Stimulated activated CD8-positive, alpha-beta memory T cell treated with anti-CD3 and anti-CD28 coated beads, Interleukin-7, amount 100 ng/mL, for 48 hours (primary cell): ENCODE measurements around the gene MCTP1.

Source experiments
- DNase-seq, 2 donors: peaks; one replicate each; pipeline ENCODE4 v3.0.0-alpha.2; 2020; ENCODE audit warnings: low read depth in 1 of 2; ENCODE audit errors: extremely low read depth in 1 of 2

Gene MCTP1

DNA sequence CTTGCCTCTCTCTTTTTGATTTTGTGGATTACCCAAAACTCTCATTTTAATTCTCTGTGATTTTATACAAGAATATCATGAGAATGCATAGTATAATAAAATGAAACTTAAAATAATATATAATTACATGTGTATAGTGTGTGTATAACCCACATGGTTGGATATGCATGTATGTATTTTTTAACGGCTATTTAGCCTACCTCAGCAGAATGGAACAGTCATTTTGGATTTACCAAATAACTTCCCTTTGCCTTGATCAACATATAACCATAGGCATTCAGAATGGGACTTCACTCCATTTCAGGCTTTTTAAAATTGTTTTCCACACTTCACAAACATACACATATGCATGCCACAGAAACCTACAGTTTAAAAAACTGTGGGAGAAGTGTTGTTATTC lies 505.2 kb downstream of the MCTP1 start:
- DNase-seq: no peak

DNA sequence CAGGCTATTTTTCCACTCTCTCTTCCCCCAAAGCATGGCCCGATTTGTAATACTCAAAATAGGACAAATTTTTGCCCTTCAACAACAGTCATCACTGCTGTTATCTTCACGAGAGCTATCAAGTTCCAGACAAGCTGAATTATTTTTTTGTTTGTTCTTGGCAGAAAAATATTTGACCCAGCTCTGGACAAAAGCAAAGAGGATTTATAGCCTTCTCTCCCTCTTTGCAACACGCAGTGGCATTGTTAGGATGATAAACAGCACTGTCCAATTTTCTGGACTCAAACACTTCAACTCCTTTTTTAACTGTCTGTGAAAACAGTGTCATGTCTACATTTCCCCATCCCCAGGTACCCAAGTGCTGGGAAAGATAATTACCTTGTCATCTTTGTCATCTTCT lies 506.2 kb downstream of the MCTP1 start:
- no peak for DNase-seq

DNA sequence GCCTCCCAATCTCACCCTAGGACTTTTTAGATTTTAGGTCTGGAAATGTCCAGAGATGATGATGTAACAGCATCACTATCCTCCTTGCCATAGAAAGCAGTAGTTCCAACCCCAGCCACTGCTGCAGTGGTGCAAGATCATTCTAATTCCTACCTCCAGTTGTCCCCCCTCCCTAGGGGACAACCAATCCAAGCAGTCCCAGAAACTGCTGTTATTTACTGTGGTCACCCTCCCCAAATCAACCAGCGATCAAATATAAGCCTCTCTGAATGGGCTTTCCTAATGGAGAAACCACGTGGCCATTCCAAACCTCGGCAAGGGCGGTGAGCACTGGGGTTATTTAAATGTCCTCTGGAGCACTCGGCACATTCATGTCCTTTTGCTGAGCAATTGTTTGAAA lies 506.6 kb downstream of the MCTP1 start:
- DNase-seq: no peak

DNA sequence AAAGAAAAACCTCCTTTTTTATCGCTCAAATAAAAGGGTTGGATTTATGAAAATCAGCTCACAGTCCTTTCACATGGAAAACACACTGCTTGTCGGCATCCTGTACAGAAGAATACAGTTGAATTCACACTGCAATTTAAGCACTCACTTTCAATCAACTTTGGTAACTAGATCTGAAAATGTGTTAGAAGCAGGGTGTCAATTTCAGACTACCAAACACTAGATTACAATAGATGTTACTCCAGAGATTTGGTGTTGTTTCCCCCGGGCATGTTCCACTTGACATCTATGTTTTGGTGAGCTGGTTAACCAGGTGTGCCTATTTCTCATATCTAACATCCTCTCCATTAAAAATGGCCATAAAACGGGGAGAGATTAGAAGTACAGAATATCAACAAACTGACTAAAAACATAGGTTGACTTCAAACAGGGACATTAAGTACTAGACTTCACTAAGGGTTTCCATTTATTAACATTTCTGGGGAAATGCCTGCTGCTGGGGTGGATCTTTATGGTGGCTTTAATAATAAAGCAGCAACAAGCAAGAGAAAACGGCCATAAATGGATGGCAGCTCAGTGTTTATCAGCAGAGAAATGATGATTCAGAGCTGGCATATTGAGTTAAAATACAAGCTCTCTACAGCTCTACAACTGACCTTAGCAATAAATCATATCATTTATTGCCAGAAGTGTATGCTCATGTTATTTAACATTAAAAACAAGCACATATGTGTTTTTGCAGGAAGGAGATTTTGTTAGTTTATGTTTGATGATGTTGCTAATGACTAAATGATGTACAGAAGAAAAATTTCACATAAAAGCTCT lies 507.6 kb downstream of the MCTP1 start:
- DNase-seq: no peak

DNA sequence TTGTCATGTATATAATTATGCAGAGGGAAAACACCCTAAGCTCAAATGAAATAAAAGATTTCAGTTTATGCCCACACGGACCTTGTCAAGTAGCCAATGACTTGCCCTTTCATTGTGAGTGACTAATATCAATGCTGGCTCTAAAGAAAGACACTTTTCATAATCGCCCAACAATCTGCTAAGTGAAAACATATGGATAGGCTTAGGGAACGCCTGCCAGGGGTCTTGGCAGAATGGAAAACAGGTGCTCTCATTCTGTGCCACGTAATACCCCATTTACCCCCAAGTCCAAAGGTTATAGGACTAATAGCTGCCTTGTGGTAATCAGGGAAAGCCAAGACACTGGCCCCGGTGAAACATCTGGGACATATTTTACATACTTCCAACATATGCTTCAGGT lies 508.7 kb downstream of the MCTP1 start:
- no peak for DNase-seq

DNA sequence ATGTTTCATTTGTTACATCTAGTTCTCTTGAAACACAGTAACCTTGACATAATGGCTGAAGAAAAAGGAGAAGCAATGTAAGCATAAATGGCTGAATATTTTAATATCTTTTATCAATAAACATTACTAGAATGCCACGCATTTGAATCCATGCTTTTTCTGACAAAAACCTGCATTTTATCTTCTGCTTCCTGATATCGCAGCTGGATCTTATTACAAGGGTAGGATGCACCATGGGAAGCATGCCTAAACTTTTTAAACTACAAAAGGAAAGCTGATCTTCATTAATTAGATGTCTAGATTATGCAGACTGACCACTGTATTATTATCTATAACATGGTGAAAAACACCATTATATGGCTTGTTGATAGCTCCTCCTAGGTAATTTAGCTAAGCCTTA lies 509.8 kb downstream of the MCTP1 start:
- no peak for DNase-seq

DNA sequence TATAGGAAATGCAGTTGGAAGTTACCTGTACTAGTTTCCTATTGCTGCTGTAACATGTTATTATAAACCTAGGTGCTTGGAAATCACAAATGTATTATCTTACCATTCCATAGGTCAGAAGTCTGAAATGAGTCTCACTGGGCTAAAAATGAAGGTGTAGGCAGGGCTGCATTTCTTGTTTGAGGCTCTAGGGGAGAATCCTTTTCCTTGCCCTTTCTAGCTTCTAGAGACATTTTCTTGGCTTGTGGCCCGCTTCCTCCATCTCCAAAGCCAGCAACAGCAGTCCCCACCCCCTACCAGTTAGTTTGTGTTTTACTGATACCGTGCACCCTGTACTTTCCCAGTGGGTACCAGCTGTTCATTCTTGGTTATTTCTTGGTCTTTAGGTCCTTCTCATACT lies 513.2 kb downstream of the MCTP1 start:
- DNase-seq: no peak

DNA sequence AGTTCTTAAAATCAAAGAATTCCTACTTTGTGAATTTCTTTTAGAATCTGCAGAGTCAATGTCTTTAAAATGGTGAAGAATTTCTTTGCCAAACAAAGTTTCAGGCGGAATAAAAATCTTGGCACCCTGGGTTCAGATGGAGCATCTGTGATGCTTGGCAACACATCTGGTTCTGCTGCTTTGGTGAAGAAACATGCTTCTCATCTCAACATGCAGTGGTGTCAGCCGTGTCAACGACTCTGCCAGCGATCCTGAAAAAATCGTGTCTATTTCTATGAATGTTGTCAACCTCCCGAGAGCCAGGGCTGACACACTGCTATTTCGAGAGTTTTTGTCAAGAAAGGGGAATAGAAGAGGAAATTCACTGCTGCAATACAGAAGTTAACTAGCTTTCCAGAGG lies 514.9 kb downstream of the MCTP1 start:
- DNase-seq: no peak

DNA sequence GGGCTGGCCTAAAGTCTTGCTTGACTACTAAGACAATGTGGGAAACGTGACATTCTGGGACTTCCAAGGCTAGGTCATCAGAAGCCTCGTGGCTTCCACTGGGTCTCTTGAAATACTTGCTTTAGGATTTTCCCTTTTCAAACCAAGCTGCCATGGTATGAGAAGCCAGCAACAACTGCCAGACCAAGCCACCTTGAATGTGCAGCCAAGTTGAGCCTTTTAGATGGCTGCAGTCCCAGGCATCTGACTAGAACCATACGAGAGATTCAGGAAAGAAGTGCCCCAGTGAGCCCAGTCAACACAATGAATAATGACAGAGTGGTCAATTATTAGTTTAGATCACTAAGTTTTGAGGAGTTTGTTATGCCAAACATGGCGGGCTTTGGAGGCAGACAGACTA lies 523.1 kb downstream of the MCTP1 start:
- no peak for DNase-seq

DNA sequence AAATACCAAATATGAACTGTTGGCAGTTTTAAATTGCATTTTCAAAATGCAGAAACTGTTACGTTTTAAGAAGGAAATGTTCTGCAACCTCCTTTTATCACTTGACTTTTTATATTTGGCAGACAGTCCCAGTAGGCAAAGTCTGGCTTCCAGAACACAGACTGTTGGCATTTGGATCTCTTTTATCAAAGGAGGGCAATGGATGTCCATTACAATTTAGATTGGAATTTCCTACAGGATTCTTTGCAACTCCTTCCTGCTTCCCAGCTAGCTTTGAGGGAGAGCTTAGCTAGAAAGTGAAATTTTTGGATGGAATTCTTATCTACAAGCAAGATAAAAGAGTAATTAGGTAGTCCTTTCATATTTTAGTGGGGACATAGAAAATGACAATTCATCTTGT lies 523.8 kb downstream of the MCTP1 start:
- DNase-seq: no peak

DNA sequence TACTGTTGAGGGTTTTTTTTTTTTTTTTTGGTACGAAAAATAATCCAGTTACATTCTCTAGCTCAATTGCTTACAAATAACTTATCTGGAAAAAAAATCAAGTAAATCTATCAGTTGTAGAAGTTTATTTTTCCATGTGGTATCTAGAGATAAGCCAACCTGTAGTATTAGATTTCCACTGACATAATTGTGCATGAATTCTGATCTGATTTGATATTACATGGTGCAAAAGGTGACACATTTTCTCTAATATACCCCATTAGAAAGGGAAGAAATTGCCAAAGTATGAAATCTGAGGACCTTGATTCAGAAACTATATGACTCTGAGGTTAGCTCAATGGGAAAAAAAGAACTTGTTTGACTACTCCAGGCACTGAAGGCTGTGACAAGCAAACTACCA lies 524.9 kb downstream of the MCTP1 start:
- DNase-seq: no peak

DNA sequence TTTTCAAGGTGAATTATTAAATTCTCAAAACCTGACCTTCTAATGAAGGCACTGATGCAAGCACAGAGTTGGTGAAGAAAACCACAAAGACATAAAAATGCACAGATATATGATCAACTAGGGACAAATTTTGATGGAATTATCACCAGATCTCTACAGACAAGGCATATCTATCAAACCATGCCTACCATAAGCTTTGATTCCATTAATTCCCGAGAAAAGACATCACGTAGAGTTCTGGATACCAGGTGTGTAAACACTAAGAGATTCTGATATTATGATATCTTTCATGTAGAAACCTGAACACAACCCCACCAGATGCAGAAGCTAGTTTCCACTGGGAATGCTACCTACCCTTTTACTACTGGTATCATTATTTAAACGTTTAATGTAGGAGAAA lies 525.9 kb downstream of the MCTP1 start:
- no peak for DNase-seq

DNA sequence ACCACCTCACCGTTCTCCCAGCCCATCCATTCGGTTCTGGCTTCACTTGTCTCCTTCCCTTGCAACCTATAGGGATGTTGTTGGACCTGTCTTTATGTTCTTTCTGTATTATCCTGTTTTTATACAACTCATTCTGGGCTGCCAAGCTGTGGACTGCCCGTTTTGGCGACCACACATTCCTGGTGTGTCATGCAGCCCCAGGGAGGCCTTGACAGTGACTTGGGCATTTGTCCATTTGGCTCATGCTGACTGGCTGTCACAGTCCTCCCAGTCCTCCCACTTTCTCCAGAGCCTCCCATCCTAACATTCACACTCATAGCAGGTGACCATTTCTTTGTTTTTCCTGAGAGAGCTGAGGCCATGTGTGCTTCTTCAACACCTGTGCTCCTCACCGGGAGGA lies 530.1 kb downstream of the MCTP1 start:
- no peak for DNase-seq

DNA sequence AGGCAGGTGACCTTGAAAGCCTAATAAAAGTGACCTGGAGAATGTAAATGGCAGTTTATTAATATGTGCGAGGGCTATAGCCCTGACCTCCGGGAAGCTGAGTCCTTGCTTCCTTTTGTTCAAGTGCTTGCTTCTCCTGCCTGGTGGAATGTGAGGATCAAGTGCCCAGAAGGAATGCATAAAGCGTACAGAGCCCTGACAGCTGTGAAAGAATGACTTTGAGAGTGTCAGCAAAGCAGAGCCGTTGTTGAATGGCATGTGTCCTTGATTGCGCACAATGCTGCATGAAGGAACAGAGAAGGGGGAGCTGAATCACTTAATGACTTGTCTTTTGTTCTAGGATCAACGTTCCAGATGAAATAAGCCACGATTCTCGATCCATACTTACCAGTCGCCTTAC lies 533.4 kb downstream of the MCTP1 start:
- no peak for DNase-seq

DNA sequence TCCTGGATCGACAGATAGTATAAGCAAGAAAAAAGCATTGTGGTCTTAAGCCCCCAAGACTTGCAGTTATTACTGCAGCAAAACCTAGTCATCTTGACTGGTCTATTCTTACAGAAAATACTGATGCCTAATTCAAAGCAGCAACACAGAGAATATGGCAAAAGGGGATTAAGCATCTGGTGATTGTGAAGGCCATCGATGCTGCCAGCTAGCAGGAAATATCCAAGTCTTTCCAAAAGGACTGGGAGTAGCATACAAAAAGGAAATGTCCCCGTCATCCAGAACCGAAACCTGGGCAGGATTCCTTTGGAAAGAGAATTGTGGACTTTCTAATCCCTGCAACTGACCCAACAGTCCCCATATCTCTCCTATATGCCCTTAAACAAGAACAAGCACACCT lies 534.2 kb downstream of the MCTP1 start:
- DNase-seq: no peak

DNA sequence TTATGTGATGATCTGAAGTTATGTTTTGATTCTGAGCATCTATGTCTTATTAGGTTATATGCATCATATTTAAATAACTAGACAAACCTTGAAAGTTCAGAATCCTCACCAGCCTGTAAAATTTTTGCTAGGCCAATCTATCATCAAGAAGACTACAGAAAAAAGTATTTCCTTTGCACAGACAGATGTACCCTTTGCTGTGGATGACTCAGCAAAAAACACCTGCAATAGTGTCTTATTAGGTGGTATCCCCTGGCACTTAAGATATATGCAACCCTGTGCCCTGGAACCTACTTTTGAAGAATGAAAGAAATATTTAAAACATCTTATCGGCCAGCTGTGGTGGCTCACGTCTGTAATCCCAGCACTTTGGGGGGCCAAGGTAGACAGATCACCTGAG lies 535.9 kb downstream of the MCTP1 start:
- no peak for DNase-seq

DNA sequence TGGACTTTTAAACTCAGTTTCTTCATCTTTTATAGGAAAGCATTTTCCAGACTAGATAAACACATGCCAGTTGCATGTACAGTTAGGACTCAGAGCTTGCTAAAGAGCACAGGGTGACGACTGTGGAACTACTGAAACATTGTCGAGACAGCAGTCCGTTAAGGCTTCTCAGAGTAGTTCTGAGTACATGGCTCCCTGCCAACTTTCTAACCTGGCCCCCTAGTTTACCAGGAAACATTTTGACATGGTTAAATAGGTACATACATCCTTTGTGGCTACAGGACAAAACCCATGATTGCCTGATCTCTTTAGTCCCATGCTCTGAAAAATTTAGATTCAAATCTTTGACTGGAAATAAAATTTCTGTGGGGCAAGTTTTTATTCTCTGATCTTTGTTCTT lies 536.7 kb downstream of the MCTP1 start:
- no peak for DNase-seq

DNA sequence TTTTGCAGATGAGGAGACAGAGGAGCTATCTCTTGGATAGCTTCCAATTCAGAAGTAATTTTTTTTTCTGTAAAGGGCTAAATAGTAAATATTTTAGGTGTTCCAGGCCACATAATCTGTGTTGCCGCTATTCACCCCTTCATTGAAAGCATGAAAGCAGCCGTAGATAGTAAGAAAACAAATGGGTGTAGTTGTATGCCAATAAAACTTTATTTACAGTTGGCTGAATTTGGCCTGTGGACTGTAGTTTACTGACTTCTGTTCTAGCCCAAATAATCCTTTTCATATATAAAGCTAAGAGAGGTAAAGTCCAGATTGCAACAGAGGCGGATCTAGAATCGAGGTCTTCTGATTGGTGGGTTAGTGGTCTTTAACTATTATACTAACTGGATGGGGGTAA lies 537.5 kb downstream of the MCTP1 start:
- DNase-seq: no peak

DNA sequence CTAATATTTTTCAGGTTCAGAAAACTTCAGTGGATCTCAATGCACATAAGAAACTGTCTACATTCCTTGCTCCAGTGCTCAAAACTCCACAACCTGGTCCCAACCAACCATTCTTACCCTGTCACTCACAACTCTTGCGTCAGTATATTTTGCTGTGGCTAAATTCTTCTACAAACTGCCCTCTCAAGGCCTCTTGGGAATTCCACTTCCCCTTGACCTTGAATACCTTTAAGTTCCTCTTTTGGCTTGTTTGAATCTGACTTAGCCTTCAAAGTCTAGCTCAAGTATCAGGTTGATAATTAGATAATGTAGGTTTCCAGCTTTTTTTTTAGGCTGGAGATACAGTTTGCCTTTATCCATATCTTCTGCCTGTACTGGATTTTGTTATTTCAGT lies 538.2 kb downstream of the MCTP1 start:
- no peak for DNase-seq

DNA sequence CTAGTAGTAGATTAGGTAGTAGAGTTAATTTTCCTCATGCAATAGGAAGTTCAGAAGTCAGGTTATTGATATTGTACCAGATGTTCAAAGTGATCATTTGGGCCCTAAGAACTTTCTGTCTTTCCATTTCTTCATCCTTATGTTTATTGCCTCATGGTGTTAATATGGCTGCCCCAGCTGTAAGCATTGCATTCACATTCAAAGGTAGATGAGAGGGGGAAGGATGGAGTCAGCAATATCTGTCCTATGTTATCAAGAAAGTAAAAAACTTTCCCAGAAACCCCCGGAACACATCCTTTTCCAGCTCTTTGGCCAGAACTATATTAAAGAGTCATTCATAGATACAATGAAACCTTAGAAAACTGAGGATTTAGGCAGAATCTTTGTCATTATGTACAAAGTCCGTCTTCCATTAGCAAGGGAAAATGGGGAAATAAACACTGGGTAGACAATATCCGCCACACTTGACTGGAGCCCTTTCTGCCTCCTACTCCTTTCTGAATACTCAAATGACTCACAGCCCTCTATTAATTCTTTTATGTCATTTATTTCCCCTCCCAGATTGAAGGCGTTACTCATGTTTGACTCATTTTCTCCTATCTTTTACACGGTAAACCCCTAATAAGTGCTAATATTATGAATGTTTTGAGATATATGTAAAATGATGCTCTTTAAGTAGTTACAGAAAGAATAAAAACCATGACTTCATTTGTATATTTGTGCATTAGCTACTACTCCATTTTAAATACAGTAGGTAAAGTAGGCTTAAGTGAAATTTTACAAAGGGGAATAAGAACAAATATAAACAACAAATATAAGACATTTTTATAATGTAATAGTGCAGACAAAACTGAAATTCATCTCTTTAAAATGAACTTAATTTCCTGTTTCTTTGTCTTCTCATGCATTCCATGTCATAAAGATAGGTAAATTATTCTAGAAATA lies 538.8 kb downstream of the MCTP1 start:
- DNase-seq: no peak

DNA sequence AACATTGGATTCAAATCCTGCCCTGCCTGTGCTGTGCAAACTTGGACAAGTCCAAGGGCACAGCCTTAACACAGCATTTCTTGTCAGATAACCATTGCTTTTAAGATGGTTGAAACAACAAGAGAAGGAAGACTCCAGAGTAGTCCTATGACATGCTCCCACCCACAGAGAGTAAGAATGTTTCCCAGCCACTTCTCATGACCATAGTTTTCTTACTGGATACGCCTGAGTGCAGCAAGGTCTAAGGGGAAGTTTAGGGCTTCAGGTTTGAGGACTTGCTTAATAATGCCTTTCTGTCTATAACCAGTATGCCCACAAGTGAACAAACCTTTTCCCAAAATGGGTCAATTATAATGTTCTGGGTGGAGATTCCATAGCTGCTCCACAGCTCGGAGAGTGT lies 540.0 kb downstream of the MCTP1 start:
- no peak for DNase-seq

DNA sequence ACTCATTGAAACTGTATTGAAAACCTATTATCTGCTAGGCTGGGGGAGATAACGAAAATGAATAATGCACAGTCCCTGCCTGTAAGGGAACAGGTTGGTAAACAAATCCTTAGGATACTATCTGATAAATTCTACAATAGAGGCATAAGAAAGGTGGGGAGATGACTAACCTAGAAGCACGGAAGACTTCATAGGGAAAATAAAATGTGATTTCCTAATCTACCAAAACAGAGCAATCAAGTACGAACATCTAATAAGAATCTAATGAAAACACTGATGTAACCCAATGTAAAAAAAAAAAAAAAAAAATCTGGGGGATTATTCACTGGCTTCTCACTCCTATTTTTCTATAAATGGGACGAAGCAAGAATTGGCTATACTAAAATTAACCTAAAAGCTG lies 542.0 kb downstream of the MCTP1 start:
- DNase-seq: no peak
